Urothelium cell line (cell line): ENCODE data around the gene NOC2L.
A peak's percentile ranks its signal among the peaks of the same experiment; 100 is the strongest.

Experiments used
- DNase-seq: peaks from one replicate; pipeline ENCODE4 v3.0.0; 2011; ENCODE audit warnings: low spot score, mixed read lengths
- FAIRE-seq: peaks from 2 replicates; lab custom pipeline; 2011; peaks lifted over from hg19 to GRCh38; lab: Jason Lieb, UNC

NOC2L gene

DNA sequence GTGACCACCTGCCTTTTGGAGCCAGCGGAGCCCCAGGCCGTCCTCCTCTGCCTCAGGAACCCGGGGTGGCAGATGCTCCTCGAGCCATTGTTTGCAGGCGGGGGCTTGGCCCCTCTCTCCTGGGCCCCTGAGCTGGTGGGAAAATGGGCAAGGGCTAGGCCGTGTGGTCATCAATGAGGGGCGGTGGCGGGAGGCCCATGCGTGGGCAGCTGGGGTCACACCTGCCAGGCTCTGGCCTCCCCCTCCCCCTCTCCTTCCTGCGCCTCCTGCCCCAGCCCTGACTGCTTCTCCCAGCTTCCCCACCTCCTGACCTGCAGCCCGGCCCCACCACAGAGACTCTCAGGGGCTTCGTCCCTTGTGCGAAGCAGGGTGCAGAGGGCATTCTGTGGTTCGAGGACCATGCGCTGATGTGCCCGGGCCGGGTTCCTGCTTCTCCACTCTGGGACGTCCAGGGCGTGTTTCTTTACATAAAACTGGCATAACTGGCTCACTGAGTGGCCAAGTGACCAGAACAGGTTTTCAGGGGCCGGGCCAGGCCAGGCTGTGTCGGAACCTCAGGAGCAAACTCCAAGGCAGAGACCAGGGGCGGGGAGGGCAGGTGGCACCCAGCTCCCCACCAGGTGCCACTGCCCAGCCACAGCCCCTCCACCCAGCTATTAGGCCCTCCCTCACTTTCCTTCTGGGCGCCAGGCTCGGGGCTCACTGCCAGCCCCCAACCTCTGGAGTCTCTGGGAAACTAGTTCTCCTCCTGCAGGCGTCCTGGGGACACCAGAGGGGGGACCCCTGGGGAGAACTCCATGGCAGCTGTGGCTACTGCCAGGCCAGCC lies 26.1 kb downstream of the NOC2L start:
- DNase-seq: no peak
- FAIRE-seq: no peak

DNA sequence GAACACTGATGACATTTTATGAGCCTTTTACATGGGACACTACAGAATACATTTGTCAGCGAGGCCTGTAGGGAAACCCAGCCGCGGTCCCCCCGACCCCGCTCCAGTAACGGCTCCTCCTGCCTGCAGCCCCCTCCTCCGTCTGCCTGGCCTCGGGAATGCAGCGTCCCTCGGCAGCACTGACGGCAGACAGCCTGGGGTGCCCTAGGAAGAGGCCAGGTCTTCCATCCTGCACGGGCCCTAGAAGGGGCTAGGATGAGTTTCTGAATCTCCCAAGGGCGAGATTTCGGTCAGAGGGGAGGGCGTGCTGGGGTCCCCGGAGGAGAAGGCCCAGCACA lies 26.9 kb downstream of the NOC2L start:
- DNase-seq (no peak), FAIRE-seq (no peak)

GRCh38 chr1:931380-932172 lies 27.5 kb downstream of the NOC2L start:
- DNase-seq: no peak
- FAIRE-seq: no peak

DNA sequence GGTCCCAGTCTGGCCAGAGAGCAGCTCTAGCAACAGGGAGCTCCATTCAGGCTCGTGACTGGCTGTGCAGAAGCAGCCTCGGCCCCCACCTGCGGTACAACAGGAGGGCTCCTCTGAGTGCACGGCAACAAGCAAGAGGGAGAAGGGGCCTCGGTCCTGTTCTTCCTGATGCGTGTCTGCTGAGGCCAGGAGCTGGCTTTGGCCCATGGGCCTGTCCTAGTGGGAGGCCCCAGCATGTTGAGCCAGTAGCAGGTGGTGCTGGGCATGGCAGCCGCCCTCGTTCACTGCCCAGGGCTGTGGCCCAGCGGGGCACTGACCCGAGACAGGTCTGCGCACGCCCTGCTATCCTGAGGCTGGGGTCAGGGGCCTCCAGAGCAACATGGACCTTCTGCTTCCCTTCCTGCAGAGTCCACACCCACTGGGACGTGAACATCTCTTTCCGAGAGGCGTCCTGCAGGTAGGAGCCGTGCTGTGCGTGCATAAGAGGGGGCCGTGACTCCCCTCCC lies 28.4 kb downstream of the NOC2L start:
- DNase-seq (no peak), FAIRE-seq (no peak)

DNA sequence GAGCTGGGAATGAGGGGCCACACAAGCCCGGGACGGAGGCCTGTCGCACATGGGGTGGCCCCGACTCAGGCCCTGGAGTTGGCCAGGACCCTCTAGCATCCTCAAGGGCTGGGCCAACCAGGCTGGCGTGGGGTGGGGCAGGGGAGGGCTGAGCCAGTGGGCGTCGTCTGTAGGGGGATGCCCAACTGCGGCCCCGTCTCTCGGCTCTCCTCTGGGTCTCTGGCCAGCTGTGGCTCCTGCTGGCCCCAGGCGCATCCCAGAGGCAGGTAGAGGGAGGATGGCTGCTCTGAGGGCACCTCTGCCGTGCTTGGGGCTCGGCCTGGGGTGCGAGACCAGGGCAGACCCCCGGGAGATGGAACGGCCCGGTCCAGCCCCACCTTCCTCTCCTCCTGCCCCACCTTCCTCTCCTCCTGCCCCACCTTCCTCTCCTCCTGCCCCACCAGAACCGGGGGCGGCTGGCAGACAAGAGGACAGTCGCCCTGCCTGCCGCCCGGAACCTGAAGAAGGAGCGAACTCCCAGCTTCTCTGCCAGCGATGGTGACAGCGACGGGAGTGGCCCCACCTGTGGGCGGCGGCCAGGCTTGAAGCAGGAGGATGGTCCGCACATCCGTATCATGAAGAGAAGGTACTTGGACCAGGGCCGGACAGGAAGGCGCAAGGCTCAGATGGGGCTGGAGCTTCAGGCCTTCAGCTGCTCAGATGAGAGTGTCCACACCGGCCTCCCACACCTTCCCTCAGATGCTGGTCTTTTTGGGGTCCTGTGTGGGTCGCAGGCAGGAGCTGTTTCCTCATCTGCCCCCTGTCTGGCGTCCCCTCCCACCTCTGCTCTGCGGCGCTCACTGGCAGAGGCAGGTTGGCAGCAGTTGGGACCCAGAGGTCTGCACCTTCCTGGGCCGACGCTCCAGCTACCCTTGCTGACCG lies 29.1 kb downstream of the NOC2L start:
- DNase-seq (no peak), FAIRE-seq (no peak)

DNA sequence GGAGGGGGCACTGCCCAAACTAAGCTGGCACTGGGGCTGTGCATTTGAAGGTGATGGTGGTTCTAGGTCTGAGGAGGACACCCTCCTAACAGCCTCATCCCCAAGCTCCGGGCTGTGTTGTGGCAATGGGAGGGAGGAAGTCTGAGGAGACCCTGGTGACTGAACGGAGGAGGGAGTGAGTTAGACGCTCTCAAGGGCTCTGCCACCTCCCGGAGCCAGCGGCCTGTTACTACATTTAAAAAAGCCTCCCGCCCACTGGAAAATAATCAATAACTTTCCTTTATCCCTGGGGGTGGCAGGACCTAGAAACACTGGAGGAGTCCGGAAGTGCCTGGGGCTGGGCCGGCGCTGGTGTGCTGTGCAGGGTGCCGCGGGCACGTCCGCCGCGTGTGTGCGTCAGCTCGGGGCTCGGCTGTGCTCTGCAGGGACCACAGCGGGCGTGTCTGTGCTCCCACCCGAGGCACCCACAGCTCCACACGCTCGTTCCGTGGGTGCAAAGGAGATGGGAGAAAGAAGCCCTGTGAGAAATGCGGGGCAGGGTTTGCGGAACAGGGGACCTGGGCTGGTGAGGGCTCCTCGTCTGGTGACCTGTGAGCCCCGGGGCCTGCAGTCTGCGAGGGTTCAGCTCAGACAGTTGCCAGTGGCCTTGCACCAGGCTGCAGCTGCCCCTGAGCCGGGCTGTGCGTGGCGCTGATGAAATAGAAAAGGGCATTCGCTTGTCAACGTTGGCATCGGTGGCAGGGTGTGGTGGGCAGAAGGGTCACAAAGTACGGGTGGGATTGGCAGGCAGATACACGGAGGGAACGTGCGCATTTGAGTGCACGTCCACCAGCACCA lies 30.0 kb downstream of the NOC2L start:
- DNase-seq (no peak), FAIRE-seq (no peak)

DNA sequence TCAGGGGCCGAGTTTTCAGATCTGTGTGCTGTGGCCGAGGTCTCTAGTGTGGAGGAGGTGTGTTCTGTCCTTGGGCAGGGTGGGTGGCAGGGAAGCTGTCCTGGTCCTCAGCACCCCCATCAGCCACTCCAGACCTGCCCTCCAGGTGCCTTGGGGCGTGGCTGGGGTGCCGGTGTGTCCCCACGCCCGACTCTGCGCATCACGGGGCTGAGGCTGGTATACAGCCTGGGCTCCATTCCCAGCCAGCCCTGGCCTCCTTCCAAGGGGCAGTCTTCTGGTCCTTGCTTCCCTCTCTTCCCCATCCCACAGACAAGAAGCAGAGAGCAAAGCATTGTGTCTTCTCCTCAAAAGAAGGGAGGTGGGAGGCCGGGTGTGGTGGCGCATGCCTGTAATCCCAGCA lies 31.3 kb downstream of the NOC2L start:
- DNase-seq (no peak), FAIRE-seq (no peak)

DNA sequence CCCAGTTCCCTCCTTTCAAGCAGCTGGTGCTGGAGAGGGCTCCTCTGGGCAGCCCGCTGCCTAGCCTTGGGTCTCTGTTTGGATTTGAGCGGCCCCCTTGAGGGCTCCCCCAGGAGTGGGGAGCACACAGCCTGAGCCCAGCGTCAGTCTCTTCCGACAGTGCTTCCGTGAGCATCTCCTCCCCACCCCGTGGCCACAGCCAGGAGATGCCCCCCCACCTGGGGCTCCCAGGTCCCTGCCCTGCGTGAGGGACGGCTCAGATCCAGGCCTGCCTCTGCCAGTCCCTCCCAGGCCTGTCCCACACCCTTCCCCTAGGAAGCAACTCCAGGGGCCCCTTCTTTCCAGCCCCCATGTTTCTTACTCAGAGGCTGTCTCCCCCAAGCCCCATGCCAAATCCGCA lies 31.8 kb downstream of the NOC2L start:
- DNase-seq (no peak), FAIRE-seq (no peak)

DNA sequence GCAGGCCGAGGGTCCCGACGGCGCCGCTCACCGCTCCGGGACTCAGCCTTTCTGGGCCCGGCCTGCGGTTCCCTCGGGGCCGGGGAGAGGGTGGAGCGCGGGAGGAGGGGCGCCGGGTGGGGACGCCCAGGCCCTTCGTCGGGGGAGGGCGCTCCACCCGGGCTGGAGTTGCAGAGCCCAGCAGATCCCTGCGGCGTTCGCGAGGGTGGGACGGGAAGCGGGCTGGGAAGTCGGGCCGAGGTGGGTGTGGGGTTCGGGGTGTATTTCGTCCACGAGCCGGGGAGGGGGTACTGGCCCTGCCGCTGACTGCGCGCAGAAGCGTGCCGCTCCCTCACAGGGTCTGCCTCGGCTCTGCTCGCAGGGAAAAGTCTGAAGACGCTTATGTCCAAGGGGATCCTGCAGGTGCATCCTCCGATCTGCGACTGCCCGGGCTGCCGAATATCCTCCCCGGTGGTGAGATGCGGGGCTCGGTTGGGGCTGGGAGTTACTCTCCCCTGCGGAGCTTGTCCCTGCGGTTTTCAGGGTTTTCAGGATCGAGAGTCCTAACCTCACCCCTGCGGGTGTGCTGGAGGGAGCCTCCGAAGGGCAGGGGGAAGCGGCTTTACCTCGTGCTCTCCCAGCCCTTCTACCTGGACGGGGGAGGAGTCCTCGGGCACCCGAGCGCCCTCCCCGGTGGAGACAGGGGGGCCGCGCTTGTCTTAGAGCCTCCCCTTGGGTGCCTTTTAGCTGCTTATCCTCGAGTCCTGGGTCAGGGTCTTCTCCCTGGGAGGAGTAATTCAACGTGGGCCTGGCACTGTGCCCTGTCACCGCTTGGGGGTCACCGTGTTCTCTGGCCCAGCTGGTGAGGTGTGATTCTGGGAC lies 33.3 kb downstream of the NOC2L start:
- no peak for FAIRE-seq
- peak; percentile 73 for DNase-seq

GRCh38 chr1:924656-925560 lies 34.1 kb downstream of the NOC2L start:
- no peak for FAIRE-seq
- DNase-seq: peak; percentile 31

GRCh38 chr1:923991-924655 lies 34.9 kb downstream of the NOC2L start:
- no peak for FAIRE-seq
- DNase-seq: no peak

GRCh38 chr1:923131-923990 lies 35.7 kb downstream of the NOC2L start, which contains the start of gene SAMD11:
TSS of gene SAMD11 (plus strand) at chr1:923923. CDS start at chr1:924432, 509 bp downstream.
- FAIRE-seq (no peak), DNase-seq (peak; percentile 69)

- peak; percentile 50 for FAIRE-seq
- peak; percentile 82 for DNase-seq
Measured at GRCh38 chr1:921011-921837, 37.8 kb downstream of the NOC2L start.

DNA sequence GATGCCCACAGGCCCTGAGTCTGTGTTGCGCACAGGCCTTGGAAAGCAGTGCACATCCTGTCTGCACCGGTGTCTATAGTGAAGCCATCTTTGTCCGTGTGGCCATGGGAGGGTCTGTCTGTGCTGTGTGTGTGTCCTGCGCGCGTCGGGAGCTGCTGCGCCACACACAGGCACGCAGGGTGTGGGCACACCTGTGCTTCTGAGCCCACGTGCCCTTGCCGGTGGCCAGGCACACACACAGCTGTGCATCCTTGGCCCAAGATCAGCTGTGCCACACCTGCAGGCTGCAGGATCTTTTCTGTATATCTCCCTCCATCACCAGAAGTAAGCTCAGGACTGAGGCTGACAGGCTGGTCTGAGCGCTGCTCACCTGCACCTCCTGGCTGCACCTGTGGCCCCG lies 38.5 kb downstream of the NOC2L start:
- FAIRE-seq (no peak), DNase-seq (no peak)

DNA sequence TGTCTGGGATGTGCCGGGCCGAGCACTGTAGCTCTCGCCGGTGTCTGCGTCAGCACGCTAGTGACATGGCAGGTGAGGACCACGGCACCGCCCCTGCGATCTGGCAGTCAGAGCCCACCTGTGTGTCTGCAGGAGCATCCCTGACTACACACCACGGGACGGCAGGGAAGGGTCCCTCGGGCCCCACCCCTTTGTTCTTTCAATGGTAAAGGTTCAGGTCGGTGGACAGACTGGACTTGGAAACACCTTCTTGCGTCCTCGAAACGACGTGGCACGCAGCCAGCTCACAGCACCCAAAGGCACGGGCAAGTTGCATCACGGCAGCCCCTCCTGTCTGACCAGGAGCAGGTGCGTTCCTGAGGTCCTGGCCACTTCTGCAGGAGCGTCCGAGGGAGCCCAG lies 39.0 kb downstream of the NOC2L start:
- DNase-seq: no peak
- FAIRE-seq: no peak
